IMR-90 (cell line): ENCODE data around the gene MPC2. TPM values are rescaled to one million over a fixed set of nuclear protein-coding genes. Genes with fewer than 3 reads are reported as not detected.
A peak's percentile ranks its signal among the peaks of the same experiment; 100 is the strongest.

Source experiments
- ATAC-seq: fragments of 200-7000 bp; cut with Tn5 transposase; 2 replicates; pipeline ENCODE4 v1.9.1; 2020; ENCODE audit warnings: low read depth, mild to moderate bottlenecking, moderate library complexity
- BruUV-seq: library from RNA; stranded (reverse); fragments of 400-500 nt; replicated peaks from 2 replicates; lab custom pipeline; 2021; lab: Mats Ljungman, UMichigan
- CTCF ChIA-PET: fragments of 300-600 bp; formaldehyde crosslinking; extraction: SDS; loops from one replicate; lab custom pipeline; 2021; ENCODE audit warnings: antibody characterized with exemption; lab: Yijun Ruan, JAX
- POLR2A ChIA-PET: fragments of 300-600 bp; sonication (Branson Sonifier 250); formaldehyde crosslinking; loops from one replicate; lab custom pipeline; 2022; ENCODE audit warnings: antibody characterized with exemption; ENCODE audit not compliant: unreplicated experiment; lab: Charles Lee
- DNase-seq: peaks from one replicate; pipeline ENCODE4 v3.0.0; 2013
- H2AFZ ChIP-seq: replicated peaks from 2 replicates; pipeline ENCODE3; 2013; ENCODE audit warnings: low read length, mild to moderate bottlenecking; ENCODE audit not compliant: poor library complexity
- H2AK5ac ChIP-seq: 2 replicates; pipeline ENCODE4 v1.6.1; 2013; ENCODE audit warnings: low read depth, low read length, inconsistent platforms
- H2AK9ac ChIP-seq: replicated peaks from 2 replicates; pipeline ENCODE3; 2013; ENCODE audit warnings: mild to moderate bottlenecking, low read depth, low read length, moderate library complexity; ENCODE audit not compliant: poor library complexity
- H2BK120ac ChIP-seq: 2 replicates; pipeline ENCODE4 v1.6.1; 2013; ENCODE audit warnings: low read depth, low read length, inconsistent platforms
- H2BK15ac ChIP-seq: 3 replicates; pipeline ENCODE4 v1.6.1; 2013; ENCODE audit warnings: low read depth, low read length, inconsistent platforms
- H2BK20ac ChIP-seq: 2 replicates; pipeline ENCODE4 v1.6.1; 2013; ENCODE audit warnings: low read depth, mild to moderate bottlenecking, inconsistent platforms, low read length, moderate library complexity
- H2BK5ac ChIP-seq: 2 replicates; pipeline ENCODE4 v1.6.1; 2013; ENCODE audit warnings: mild to moderate bottlenecking, low read depth, low read length, inconsistent platforms; ENCODE audit not compliant: poor library complexity, severe bottlenecking
- H3K14ac ChIP-seq: replicated peaks from 2 replicates; pipeline ENCODE4 v1.6.1; 2013; ENCODE audit warnings: low read depth, low read length, inconsistent platforms
- H3K18ac ChIP-seq: 2 replicates; pipeline ENCODE4 v1.6.1; 2013; ENCODE audit warnings: low read depth, low read length, control low read depth
- H3K23ac ChIP-seq: 2 replicates; pipeline ENCODE4 v1.6.1; 2013; ENCODE audit warnings: low read depth, low read length, inconsistent platforms
- H3K27ac ChIP-seq: 2 replicates; pipeline ENCODE4 v1.5.1; 2013; ENCODE audit warnings: mild to moderate bottlenecking, control low read depth, low read length; ENCODE audit not compliant: insufficient read depth
- H3K27me3 ChIP-seq: 2 replicates; pipeline ENCODE4 v1.6.1; 2013; ENCODE audit warnings: low read length; ENCODE audit not compliant: control insufficient read depth, insufficient read depth
- H3K36me3 ChIP-seq: 2 replicates; pipeline ENCODE4 v1.6.1; 2013; ENCODE audit warnings: low read length, mixed read lengths; ENCODE audit not compliant: control insufficient read depth, insufficient read depth
- H3K4ac ChIP-seq: 2 replicates; pipeline ENCODE4 v1.6.1; 2013; ENCODE audit warnings: low read depth, low read length, inconsistent platforms
- H3K4me1 ChIP-seq: 2 replicates; pipeline ENCODE4 v1.6.1; 2013; ENCODE audit warnings: low read length, mixed read lengths; ENCODE audit not compliant: control insufficient read depth, insufficient read depth
- H3K4me2 ChIP-seq: 2 replicates; pipeline ENCODE4 v1.6.1; 2013; ENCODE audit warnings: low read depth, mild to moderate bottlenecking, control low read depth, low read length, moderate library complexity
- H3K4me3 ChIP-seq: 2 replicates; pipeline ENCODE4 v1.5.1; 2013; ENCODE audit warnings: low read depth, mild to moderate bottlenecking, control low read depth, low read length, moderate library complexity; ENCODE audit not compliant: insufficient read depth
- H3K56ac ChIP-seq: 2 replicates; pipeline ENCODE4 v1.6.1; 2013; ENCODE audit warnings: low read length, inconsistent platforms; ENCODE audit not compliant: insufficient read depth; ENCODE audit errors: extremely low read depth
- H3K79me1 ChIP-seq, 2 experiments: 2 replicates each; pipeline ENCODE4 v1.6.1; 2013; ENCODE audit warnings: low read length in 2 of 2, inconsistent platforms in 1 of 2, low read depth in 1 of 2
- H3K9ac ChIP-seq: 2 replicates; pipeline ENCODE4 v1.6.1; 2013; ENCODE audit warnings: low read depth, low read length, control low read depth
- H3K9me1 ChIP-seq: 2 replicates; pipeline ENCODE4 v1.6.1; 2013; ENCODE audit warnings: low read length, inconsistent platforms; ENCODE audit not compliant: insufficient read depth
- H3K9me3 ChIP-seq: 2 replicates; pipeline ENCODE4 v1.6.1; 2013; ENCODE audit warnings: low read length; ENCODE audit not compliant: control insufficient read depth, insufficient read depth
- H4K20me1 ChIP-seq: 2 replicates; pipeline ENCODE4 v1.6.1; 2013; ENCODE audit warnings: low read length, inconsistent platforms; ENCODE audit not compliant: insufficient read depth
- H4K5ac ChIP-seq: 2 replicates; pipeline ENCODE4 v1.6.1; 2013; ENCODE audit warnings: mild to moderate bottlenecking, low read depth, low read length, control low read depth
- H4K8ac ChIP-seq, 2 experiments: 2 replicates each; pipeline ENCODE4 v1.6.1; 2013; ENCODE audit warnings: low read depth in 2 of 2, low read length in 2 of 2, control low read depth in 1 of 2, inconsistent platforms in 1 of 2
- H4K91ac ChIP-seq: 2 replicates; pipeline ENCODE4 v1.6.1; 2013; ENCODE audit warnings: low read depth, low read length, inconsistent platforms; ENCODE audit not compliant: insufficient read depth
- RFX5 ChIP-seq: IDR thresholded peaks from 2 replicates; pipeline ENCODE4 v1.8.0; 2012; ENCODE audit warnings: low read depth, mild to moderate bottlenecking, low read length, moderate library complexity
- WGBS, 2 experiments: methylation state at CpG; one replicate each; pipeline versions ENCODE4 v1.1.5 to v1.1.7; 2013; ENCODE audit warnings: missing lambda C conversion rate in 2 of 2; ENCODE audit not compliant: insufficient read length in 1 of 2; ENCODE audit errors: extremely low coverage in 2 of 2; 5-methylcytosine and 5-hydroxymethylcytosine counted together
- dilution Hi-C: fragments of 300-500 bp; cut with HindIII; formaldehyde crosslinking; loops from one replicate; pipeline ENCODE4 v1.14.3; 2018; ENCODE audit warnings: low sequenced_read_pairs; ENCODE audit not compliant: unreplicated experiment
- in situ Hi-C: fragments of 300-500 bp; cut with MboI; formaldehyde crosslinking; loops from 3 replicates; pipeline ENCODE4 v1.14.3; 2019; ENCODE audit warnings: low sequenced_read_pairs, inconsistent platforms, mixed read lengths
- intact Hi-C: fragments of 100-400 bp; cut with micrococcal nuclease; formaldehyde crosslinking; loops from 2 replicates; pipeline ENCODE4 v1.10.0; 2022
- polyA plus RNA-seq, 3 experiments: library from polyadenylated mRNA; depleted of rRNA; stranded (reverse); fragments of >200 nt; gene quantifications; 2 replicates each; pipeline ENCODE4 v1.2.3, GENCODE V29; 2012; ENCODE audit warnings: low replicate concordance in 1 of 3
- total RNA-seq: library from RNA; depleted of rRNA; stranded (reverse); fragments of >200 nt; gene quantifications from 2 replicates; pipeline ENCODE4 v1.2.3, GENCODE V29; 2012

Gene MPC2
- total and polyA plus RNA-seq, 2 of the 4 experiments (the other 2 are of a cell fraction), result 35.0 to 42.9 TPM

- ATAC-seq (no peak), DNase-seq (no peak)
- CTCF ChIA-PET, result no interaction called here
- Histone ChIP-seq H3K4ac (no peak overlapping the region), H3K56ac (no peak overlapping the region), H3K9ac (peak overlapping the region; percentile 97; the same call in 1 of the 2 replicates), H2BK120ac (no peak overlapping the region), H2BK20ac (no peak overlapping the region), H3K79me1 (peaks cover 0 to 22% of the 10 kb centered on the region in 2 experiments; a peak in 3 of 4 replicates), H3K23ac (peak overlapping the region; percentile 41; the same call in 1 of the 2 replicates), H4K8ac (no peak overlapping the region), H3K36me3 (peaks cover 3% of the 10 kb centered on the region; the same call in 1 of the 2 replicates), H2AFZ (no peak overlapping the region), H3K27ac (no peak overlapping the region), H3K9me1 (no peaks in the 10 kb centered on the region), H2BK5ac (no peak overlapping the region), H2AK5ac (no peak overlapping the region), H3K9me3 (no peaks in the 10 kb centered on the region), H2BK15ac (no peak overlapping the region), H4K5ac (no peak overlapping the region), H3K4me3 (peak overlapping the region; percentile 98), H3K4me2 (peak overlapping the region; percentile 65), H3K27me3 (no peaks in the 10 kb centered on the region), H3K14ac (no peak overlapping the region; the same call in 1 of the 2 replicates), H4K20me1 (peaks cover 28% of the 10 kb centered on the region; the same call in 1 of the 2 replicates), H3K4me1 (no peaks in the 10 kb centered on the region), H2AK9ac (no peak overlapping the region), H4K91ac (no peak overlapping the region), H3K18ac (no peak overlapping the region)
- TF ChIP-seq RFX5, result no peak
- no TSS peak for BruUV-seq
- no CpG with 5 or more reads among the region's 5 CpGs for WGBS, 2 experiments
- dilution Hi-C loops (no loop called here), intact Hi-C loops (loop anchor here (5.0 kb wide), 4 partner anchors 116 to 289 kb away; partner anchors contain the start of gene SFT2D2), in situ Hi-C loops (no loop called here)
- POLR2A ChIA-PET, result no interaction called here
Measured at GRCh38 chr1:167938080-167938636, 1.3 kb upstream of the MPC2 start.
